Measurements from ENCODE around the gene COL17A1. TPM values are rescaled to one million over a fixed set of nuclear protein-coding genes. Genes with fewer than 3 reads are reported as not detected.

COL17A1 gene
- total RNA-seq, 1 experiment from 2014 or later = 3.5 TPM

DNA sequence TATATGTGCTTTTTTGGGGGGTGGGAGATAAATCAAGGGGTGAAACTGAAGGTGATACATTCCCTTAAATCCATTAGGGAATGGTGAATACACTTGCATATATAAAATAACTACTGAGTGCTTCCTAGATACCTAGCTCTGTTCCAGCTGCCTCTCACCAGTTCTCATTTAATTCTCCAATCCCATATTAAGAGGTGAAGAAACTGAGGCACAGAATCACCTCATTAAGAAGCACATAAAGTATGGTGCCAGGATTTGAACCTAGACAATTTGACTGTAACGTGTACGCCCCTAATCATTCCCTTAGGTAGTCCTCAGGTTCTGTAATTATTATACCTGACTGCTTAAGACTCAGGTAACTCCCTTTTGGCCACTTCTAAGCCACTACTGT, 34.8 kb upstream of the COL17A1 start:
- ATAC-seq (no peak), DNase-seq (ENCODE audit: low read depth, low spot score) (no peak)
- Histone ChIP-seq H3K36me3 (ENCODE audit: control insufficient read depth in 1 of 2, insufficient read depth in 2 of 2, low read length in 2 of 2) (peaks cover 0 to 10% of the 10 kb centered on the region in 2 experiments; a peak in 1 of 4 replicates), H3K9me3 (ENCODE audit: control insufficient read depth in 1 of 2, insufficient read depth in 1 of 2, low read depth in 1 of 2, low read length in 2 of 2) (no peaks in the 10 kb centered on the region), H3K9ac (ENCODE audit: low read length) (peak overlapping the region; percentile 89), H3K4me1 (ENCODE audit: control insufficient read depth in 1 of 2, insufficient read depth in 2 of 2, low read length in 2 of 2) (peaks cover 51 to 75% of the 10 kb centered on the region in 2 experiments), H3K27me3 (ENCODE audit: insufficient read depth, low read length) (no peaks in the 10 kb centered on the region), H3K27ac (ENCODE audit: low read depth, low read length) (peak overlapping the region; percentile 96), H3K4me2 (ENCODE audit: low read length) (peak overlapping the region; percentile 89), H2AFZ (ENCODE audit: low read depth, low read length, poor library complexity, severe bottlenecking) (no peak overlapping the region), H4K20me1 (ENCODE audit: insufficient read depth) (no peaks in the 10 kb centered on the region), H3K79me2 (ENCODE audit: insufficient read depth, low read length) (peaks cover 23% of the 10 kb centered on the region), H3K9me2 (ENCODE audit: insufficient read depth) (no peaks in the 10 kb centered on the region), H3K4me3 (replicated peaks in 1 of 2; ENCODE audit: low read depth in 1 of 2, low read length in 2 of 2) (peak overlapping the region in 1 of 2 experiments; percentile 64; a peak in 2 of 4 replicates)
- ChIA-PET RAD21 (ENCODE audit: low non-redundant PET in 1 of 2, low total read pairs in 2 of 2, uncharacterized antibody in 2 of 2, unreplicated experiment in 2 of 2) (no interaction called here), POLR2A (interaction anchor here (0.6 to 2.7 kb wide), 11 partner anchors 10 to 1281 kb away, joined by 3 to 18 read pairs (median 5); partner anchors contain the start of gene CFAP58), CTCF (interaction anchor here (0.6 to 4.5 kb wide), 10 partner anchors 19 to 639 kb away, joined by 3 to 37 read pairs (median 4); no protein-coding TSS in a partner anchor)
- BruUV-seq (replicated peaks) = no TSS peak
- intact Hi-C loops (cut with micrococcal nuclease) = loop anchor here (5.0 kb wide), 3 partner anchors 147 to 408 kb away; partner anchors contain the start of genes CFAP58 and GSTO2
- no peak for TF ChIP-seq CBX3 (IDR thresholded peaks at IDR 0.05; ENCODE audit: low read depth)

DNA sequence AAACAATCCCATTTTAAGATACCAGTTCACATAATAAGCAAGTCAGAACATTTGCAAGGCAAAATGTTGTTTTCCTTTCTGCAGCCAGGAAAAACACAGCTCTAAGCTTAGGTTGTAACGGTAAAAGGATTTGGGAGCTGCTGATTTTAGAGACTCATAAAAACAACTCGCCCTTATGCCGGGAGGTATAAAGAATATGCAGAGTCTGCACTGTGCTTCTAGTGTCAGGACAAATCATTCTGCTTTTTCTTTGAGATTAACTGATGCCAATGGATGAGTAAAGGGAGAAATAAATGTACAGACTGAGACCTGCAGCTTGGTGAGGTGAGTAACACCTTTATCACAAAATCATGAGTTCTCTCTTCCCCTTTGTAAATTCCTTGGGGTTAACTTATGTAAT, 34.3 kb upstream of the COL17A1 start:
- H3K79me2 ChIP-seq (ENCODE audit: insufficient read depth, low read length) = peaks cover 23% of the 10 kb centered on the region
- intact Hi-C loops (cut with micrococcal nuclease) = loop anchor here (5.0 kb wide), 3 partner anchors 147 to 408 kb away; partner anchors contain the start of genes CFAP58 and GSTO2
- peaks cover 0 to 6% of the 10 kb centered on the region in 2 experiments; a peak in 1 of 4 replicates for H3K36me3 ChIP-seq (ENCODE audit: control insufficient read depth in 1 of 2, insufficient read depth in 2 of 2, low read length in 2 of 2)
- POLR2A ChIA-PET = interaction anchor here (0.8 to 2.7 kb wide), 3 partner anchors 10 to 70 kb away, joined by 3 to 18 read pairs (median 4); no protein-coding TSS in a partner anchor
- peak overlapping the region; percentile 96 for H3K27ac ChIP-seq (ENCODE audit: low read depth, low read length)
- H3K4me2 ChIP-seq (ENCODE audit: low read length) = peak overlapping the region; percentile 89
- TF ChIP-seq SRF (IDR thresholded peaks at IDR 0.05; ENCODE audit: low read depth) (no peak), FOSL1 (IDR thresholded peaks at IDR 0.05; ENCODE audit: low read depth) (no peak), POLR2AphosphoS5 (IDR thresholded peaks at IDR 0.05; ENCODE audit: low read depth, low read length) (no peak), POLR2A (IDR thresholded peaks at IDR 0.05; ENCODE audit: borderline replicate concordance, extremely low read depth, insufficient read depth, insufficient read length) (no peak), ZNF274 (IDR thresholded peaks at IDR 0.05; ENCODE audit: low read depth, low read length) (no peak), YY1 (IDR thresholded peaks at IDR 0.05; ENCODE audit: extremely low read depth, insufficient replicate concordance, low read depth, low read length) (no peak), JUND (IDR thresholded peaks at IDR 0.05) (no peak), TCF7L2 (IDR thresholded peaks at IDR 0.05; ENCODE audit: borderline replicate concordance, extremely low read depth, insufficient read depth, insufficient read length) (no peak), EGR1 (IDR thresholded peaks at IDR 0.05; ENCODE audit: low read depth) (no peak)
- TF ChIP-seq, protein P1, sequence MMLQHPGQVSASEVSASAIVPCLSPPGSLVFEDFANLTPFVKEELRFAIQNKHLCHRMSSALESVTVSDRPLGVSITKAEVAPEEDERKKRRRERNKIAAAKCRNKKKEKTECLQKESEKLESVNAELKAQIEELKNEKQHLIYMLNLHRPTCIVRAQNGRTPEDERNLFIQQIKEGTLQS (IDR thresholded peaks at IDR 0.05) = no peak
- TF ChIP-seq, protein P2, sequence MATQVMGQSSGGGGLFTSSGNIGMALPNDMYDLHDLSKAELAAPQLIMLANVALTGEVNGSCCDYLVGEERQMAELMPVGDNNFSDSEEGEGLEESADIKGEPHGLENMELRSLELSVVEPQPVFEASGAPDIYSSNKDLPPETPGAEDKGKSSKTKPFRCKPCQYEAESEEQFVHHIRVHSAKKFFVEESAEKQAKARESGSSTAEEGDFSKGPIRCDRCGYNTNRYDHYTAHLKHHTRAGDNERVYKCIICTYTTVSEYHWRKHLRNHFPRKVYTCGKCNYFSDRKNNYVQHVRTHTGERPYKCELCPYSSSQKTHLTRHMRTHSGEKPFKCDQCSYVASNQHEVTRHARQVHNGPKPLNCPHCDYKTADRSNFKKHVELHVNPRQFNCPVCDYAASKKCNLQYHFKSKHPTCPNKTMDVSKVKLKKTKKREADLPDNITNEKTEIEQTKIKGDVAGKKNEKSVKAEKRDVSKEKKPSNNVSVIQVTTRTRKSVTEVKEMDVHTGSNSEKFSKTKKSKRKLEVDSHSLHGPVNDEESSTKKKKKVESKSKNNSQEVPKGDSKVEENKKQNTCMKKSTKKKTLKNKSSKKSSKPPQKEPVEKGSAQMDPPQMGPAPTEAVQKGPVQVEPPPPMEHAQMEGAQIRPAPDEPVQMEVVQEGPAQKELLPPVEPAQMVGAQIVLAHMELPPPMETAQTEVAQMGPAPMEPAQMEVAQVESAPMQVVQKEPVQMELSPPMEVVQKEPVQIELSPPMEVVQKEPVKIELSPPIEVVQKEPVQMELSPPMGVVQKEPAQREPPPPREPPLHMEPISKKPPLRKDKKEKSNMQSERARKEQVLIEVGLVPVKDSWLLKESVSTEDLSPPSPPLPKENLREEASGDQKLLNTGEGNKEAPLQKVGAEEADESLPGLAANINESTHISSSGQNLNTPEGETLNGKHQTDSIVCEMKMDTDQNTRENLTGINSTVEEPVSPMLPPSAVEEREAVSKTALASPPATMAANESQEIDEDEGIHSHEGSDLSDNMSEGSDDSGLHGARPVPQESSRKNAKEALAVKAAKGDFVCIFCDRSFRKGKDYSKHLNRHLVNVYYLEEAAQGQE (IDR thresholded peaks at IDR 0.05; ENCODE audit: low read depth) = no peak
- TF ChIP-seq, protein P3, sequence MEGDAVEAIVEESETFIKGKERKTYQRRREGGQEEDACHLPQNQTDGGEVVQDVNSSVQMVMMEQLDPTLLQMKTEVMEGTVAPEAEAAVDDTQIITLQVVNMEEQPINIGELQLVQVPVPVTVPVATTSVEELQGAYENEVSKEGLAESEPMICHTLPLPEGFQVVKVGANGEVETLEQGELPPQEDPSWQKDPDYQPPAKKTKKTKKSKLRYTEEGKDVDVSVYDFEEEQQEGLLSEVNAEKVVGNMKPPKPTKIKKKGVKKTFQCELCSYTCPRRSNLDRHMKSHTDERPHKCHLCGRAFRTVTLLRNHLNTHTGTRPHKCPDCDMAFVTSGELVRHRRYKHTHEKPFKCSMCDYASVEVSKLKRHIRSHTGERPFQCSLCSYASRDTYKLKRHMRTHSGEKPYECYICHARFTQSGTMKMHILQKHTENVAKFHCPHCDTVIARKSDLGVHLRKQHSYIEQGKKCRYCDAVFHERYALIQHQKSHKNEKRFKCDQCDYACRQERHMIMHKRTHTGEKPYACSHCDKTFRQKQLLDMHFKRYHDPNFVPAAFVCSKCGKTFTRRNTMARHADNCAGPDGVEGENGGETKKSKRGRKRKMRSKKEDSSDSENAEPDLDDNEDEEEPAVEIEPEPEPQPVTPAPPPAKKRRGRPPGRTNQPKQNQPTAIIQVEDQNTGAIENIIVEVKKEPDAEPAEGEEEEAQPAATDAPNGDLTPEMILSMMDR (IDR thresholded peaks at IDR 0.05 in 2 of 3, conservative IDR thresholded peaks at IDR 0.05 in 1 of 3; ENCODE audit: borderline replicate concordance in 1 of 3, insufficient read depth in 1 of 3, low read depth in 2 of 3, low read length in 2 of 3) = no peak
- no peaks in the 10 kb centered on the region for H3K9me2 ChIP-seq (ENCODE audit: insufficient read depth)
- peak overlapping the region; percentile 89 for H3K9ac ChIP-seq (ENCODE audit: low read length)
- peak overlapping the region in 1 of 2 experiments; percentile 64; a peak in 1 of 4 replicates for H3K4me3 ChIP-seq (replicated peaks in 1 of 2; ENCODE audit: low read depth in 1 of 2, low read length in 2 of 2)
- no peaks in the 10 kb centered on the region for H3K27me3 ChIP-seq (ENCODE audit: insufficient read depth, low read length)
- H4K20me1 ChIP-seq (ENCODE audit: insufficient read depth) = no peaks in the 10 kb centered on the region
- DNase-seq (ENCODE audit: low read depth, low spot score) (no peak), ATAC-seq (no peak)
- H2AFZ ChIP-seq (ENCODE audit: low read depth, low read length, poor library complexity, severe bottlenecking) = no peak overlapping the region
- RAD21 ChIA-PET (ENCODE audit: low non-redundant PET in 1 of 2, low total read pairs in 2 of 2, uncharacterized antibody in 2 of 2, unreplicated experiment in 2 of 2) = no interaction called here
- H3K4me1 ChIP-seq (ENCODE audit: control insufficient read depth in 1 of 2, insufficient read depth in 2 of 2, low read length in 2 of 2) = peaks cover 51 to 80% of the 10 kb centered on the region in 2 experiments
- no peaks in the 10 kb centered on the region for H3K9me3 ChIP-seq (ENCODE audit: control insufficient read depth in 1 of 2, insufficient read depth in 1 of 2, low read depth in 1 of 2, low read length in 2 of 2)
- CTCF ChIA-PET = interaction anchor here (1.4 to 2.9 kb wide), 4 partner anchors 19 to 232 kb away, joined by 3 to 9 read pairs (median 4); no protein-coding TSS in a partner anchor
- no TSS peak for BruUV-seq (replicated peaks)
